C4-2B (cell line): ENCODE data around the gene BTBD9.

Source experiments
- CTCF ChIP-seq: fragments of 450-650 bp; conservative IDR thresholded peaks from 2 replicates; pipeline ENCODE4 v1.5.1; 2017; ENCODE audit warnings: mild to moderate bottlenecking
- ZFX ChIP-seq: fragments of 450-650 bp; IDR thresholded peaks from 2 replicates; pipeline ENCODE4 v1.6.1; 2017

- TF ChIP-seq CTCF, result no peak
- no peak for TF ChIP-seq ZFX
These were observed 394.4 kb downstream of the BTBD9 start for GRCh38 chr6:38245295-38245694.
